ENCODE data around the gene SRSF4. TPM values are rescaled to one million over a fixed set of nuclear protein-coding genes. Genes with fewer than 3 reads are reported as not detected.

Gene SRSF4
- total and polyA plus RNA-seq, 10 of the 15 experiments (the other 5 are each of a cell fraction or from before 2014, with no cell fraction given), result 17.2 to 107 (median 78.6) TPM

DNA sequence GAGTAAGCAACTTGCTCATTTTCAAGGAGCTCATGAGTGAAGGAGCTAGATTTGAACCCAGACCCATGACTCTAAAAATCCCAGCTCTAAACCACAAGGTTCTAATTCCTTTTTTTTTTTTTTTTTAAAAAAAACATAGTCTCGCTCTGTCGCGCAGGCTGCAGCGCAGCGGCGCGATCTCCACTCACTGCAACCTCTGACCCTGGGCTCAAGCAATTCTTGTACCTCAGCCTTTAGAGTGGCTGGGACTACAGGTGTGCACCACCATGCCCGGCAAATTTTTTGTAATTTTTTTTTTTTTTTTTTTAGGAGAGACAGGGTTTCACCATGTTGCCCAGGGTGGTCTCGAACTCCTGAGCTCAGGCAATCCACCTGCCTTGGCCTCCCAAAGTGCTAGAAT, 13.8 kb downstream of the SRSF4 start:
- TF ChIP-seq, protein P1, sequence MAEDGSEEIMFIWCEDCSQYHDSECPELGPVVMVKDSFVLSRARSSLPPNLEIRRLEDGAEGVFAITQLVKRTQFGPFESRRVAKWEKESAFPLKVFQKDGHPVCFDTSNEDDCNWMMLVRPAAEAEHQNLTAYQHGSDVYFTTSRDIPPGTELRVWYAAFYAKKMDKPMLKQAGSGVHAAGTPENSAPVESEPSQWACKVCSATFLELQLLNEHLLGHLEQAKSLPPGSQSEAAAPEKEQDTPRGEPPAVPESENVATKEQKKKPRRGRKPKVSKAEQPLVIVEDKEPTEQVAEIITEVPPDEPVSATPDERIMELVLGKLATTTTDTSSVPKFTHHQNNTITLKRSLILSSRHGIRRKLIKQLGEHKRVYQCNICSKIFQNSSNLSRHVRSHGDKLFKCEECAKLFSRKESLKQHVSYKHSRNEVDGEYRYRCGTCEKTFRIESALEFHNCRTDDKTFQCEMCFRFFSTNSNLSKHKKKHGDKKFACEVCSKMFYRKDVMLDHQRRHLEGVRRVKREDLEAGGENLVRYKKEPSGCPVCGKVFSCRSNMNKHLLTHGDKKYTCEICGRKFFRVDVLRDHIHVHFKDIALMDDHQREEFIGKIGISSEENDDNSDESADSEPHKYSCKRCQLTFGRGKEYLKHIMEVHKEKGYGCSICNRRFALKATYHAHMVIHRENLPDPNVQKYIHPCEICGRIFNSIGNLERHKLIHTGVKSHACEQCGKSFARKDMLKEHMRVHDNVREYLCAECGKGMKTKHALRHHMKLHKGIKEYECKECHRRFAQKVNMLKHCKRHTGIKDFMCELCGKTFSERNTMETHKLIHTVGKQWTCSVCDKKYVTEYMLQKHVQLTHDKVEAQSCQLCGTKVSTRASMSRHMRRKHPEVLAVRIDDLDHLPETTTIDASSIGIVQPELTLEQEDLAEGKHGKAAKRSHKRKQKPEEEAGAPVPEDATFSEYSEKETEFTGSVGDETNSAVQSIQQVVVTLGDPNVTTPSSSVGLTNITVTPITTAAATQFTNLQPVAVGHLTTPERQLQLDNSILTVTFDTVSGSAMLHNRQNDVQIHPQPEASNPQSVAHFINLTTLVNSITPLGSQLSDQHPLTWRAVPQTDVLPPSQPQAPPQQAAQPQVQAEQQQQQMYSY (CRISPR knock-in tag; IDR thresholded peaks at IDR 0.05), result no peak
- Histone ChIP-seq H3K4me1 (ENCODE audit: control insufficient read depth, insufficient read depth, low read length) (peaks cover 5% of the 10 kb centered on the region; the same call in 1 of the 2 replicates), H3K4me2 (ENCODE audit: control insufficient read depth, insufficient read depth) (no peak overlapping the region), H3K9me3 (replicated peaks; ENCODE audit: control insufficient read depth, insufficient read depth, low read length) (no peaks in the 10 kb centered on the region), H3K27me3 (replicated peaks in 1 of 2; ENCODE audit: control insufficient read depth in 2 of 2, insufficient read depth in 2 of 2, low read length in 1 of 2) (no peaks in the 10 kb centered on the region), H3K27ac (ENCODE audit: control insufficient read depth, insufficient read depth) (no peak overlapping the region), H4K20me1 (ENCODE audit: control insufficient read depth, insufficient read depth) (peaks cover 4% of the 10 kb centered on the region; the same call in 1 of the 2 replicates), H3K9ac (ENCODE audit: control insufficient read depth, insufficient read depth, low read length) (no peak overlapping the region), H3K4me3 (no peak overlapping the region), H2AFZ (ENCODE audit: control insufficient read depth, low read depth, low read length) (no peak overlapping the region), H3K79me2 (ENCODE audit: control insufficient read depth, insufficient read depth, low read length) (peaks cover 87% of the 10 kb centered on the region), H3K36me3 (ENCODE audit: control insufficient read depth in 2 of 2, insufficient read depth in 2 of 2, low read length in 1 of 2) (peaks cover 13 to 43% of the 10 kb centered on the region in 2 experiments)
- intact Hi-C loops (cut with micrococcal nuclease; ENCODE audit: unreplicated experiment) (no loop called here), in situ Hi-C loops (cut with MboI) (no loop called here)
- BruUV-seq (replicated peaks), result no TSS peak
- FAIRE-seq (no peak), DNase-seq (ENCODE audit: low read depth, low spot score) (no peak), ATAC-seq (no peak)
- ChIA-PET RAD21 (ENCODE audit: unreplicated experiment) (interaction anchor here (1.2 kb wide), 1 partner anchor 30 kb away, joined by 4 read pairs; no protein-coding TSS in a partner anchor), POLR2A (interaction anchor here (0.6 to 4.7 kb wide), 4 partner anchors 10 to 17 kb away, joined by 3 to 50 read pairs (median 4); partner anchors contain the start of gene SRSF4), CTCF (interaction anchor here (1.4 kb wide), 1 partner anchor 34 kb away, joined by 4 read pairs; no protein-coding TSS in a partner anchor), SMC1A (ENCODE audit: uncharacterized antibody, unreplicated experiment) (interaction anchor here (1.6 to 2.3 kb wide), 3 partner anchors 10 to 14 kb away, joined by 5 to 6 read pairs (median 6); partner anchors contain the start of gene SRSF4)
- 100% methylated on average over 7 of the region's 9 CpGs for WGBS (ENCODE audit: insufficient coverage, insufficient replicate concordance, low lambda C conversion rate, missing lambda C conversion rate)

Data from GM12878 (cell line).